ENCODE measurements around the gene FOXQ1. TPM values are rescaled to one million over a fixed set of nuclear protein-coding genes. Genes with fewer than 3 reads are reported as not detected.

The FOXQ1 gene
- total and polyA plus RNA-seq, 2 of the 13 experiments (the other 11 are each of a cell fraction or from before 2014, with no cell fraction given): 35.2 to 39.8 TPM

DNA sequence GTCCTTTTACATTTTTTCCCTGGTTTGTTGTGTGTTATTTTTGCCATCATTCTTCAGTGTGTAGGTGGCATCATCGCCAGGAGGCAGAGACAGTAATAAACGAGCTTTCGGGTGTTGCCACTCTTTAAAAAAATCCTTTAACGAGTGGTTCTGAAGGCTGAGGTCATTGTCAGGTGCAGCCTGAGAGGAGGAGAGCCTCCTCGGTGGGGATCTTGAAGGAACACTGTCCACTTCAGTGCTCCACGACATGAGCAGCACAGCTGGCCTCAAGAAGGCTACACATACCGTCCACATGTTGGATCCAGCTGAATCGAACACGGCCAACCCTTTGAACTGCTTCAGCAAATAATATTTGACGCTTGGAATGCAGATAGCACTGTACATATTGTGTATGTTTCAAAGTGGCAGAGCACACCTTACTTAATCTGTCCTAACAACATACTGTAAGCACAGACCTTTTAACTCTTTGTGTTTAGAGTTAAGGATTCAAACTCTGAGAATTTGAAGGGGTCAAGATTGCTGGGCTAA, 48.0 kb upstream of the FOXQ1 start (continued):
- TF ChIP-seq ZNF441 (CRISPR knock-in tag; IDR thresholded peaks at IDR 0.05; ENCODE audit: borderline replicate concordance) (no peak), ZNF724P (CRISPR knock-in tag; IDR thresholded peaks at IDR 0.05; ENCODE audit: borderline replicate concordance) (no peak), MZF1 (CRISPR knock-in tag; IDR thresholded peaks at IDR 0.05; ENCODE audit: borderline replicate concordance) (no peak), CCDC6 (CRISPR knock-in tag; IDR thresholded peaks at IDR 0.05) (peak; percentile 93), TP53 (CRISPR knock-in tag; conservative IDR thresholded peaks at IDR 0.05) (0 out of 2 replicates have a peak, but pooled peaks have one; percentile 0), KDM4B (CRISPR knock-in tag; IDR thresholded peaks at IDR 0.05) (peak; percentile 88), ZNF367 (CRISPR knock-in tag; IDR thresholded peaks at IDR 0.05; ENCODE audit: borderline replicate concordance) (no peak; the same call in 1 of the 2 replicates), NR2F6 (IDR thresholded peaks at IDR 0.05) (peak; percentile 80), NR2F6 (CRISPR knock-in tag; IDR thresholded peaks at IDR 0.05) (peak; percentile 85), WIZ (CRISPR knock-in tag; IDR thresholded peaks at IDR 0.05) (no peak), KDM2A (CRISPR knock-in tag; IDR thresholded peaks at IDR 0.05; ENCODE audit: borderline replicate concordance, low read depth) (0 out of 2 replicates have a peak, but pooled peaks have one; percentile 30), SUZ12 (IDR thresholded peaks at IDR 0.05; ENCODE audit: low read depth, low read length) (no peak), FOXO1 (CRISPR knock-in tag; IDR thresholded peaks at IDR 0.05) (peak; percentile 96)
- TF ChIP-seq, protein P1, sequence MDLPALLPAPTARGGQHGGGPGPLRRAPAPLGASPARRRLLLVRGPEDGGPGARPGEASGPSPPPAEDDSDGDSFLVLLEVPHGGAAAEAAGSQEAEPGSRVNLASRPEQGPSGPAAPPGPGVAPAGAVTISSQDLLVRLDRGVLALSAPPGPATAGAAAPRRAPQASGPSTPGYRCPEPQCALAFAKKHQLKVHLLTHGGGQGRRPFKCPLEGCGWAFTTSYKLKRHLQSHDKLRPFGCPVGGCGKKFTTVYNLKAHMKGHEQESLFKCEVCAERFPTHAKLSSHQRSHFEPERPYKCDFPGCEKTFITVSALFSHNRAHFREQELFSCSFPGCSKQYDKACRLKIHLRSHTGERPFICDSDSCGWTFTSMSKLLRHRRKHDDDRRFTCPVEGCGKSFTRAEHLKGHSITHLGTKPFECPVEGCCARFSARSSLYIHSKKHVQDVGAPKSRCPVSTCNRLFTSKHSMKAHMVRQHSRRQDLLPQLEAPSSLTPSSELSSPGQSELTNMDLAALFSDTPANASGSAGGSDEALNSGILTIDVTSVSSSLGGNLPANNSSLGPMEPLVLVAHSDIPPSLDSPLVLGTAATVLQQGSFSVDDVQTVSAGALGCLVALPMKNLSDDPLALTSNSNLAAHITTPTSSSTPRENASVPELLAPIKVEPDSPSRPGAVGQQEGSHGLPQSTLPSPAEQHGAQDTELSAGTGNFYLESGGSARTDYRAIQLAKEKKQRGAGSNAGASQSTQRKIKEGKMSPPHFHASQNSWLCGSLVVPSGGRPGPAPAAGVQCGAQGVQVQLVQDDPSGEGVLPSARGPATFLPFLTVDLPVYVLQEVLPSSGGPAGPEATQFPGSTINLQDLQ (CRISPR knock-in tag; IDR thresholded peaks at IDR 0.05): peak; percentile 56
- TF ChIP-seq, protein P2, sequence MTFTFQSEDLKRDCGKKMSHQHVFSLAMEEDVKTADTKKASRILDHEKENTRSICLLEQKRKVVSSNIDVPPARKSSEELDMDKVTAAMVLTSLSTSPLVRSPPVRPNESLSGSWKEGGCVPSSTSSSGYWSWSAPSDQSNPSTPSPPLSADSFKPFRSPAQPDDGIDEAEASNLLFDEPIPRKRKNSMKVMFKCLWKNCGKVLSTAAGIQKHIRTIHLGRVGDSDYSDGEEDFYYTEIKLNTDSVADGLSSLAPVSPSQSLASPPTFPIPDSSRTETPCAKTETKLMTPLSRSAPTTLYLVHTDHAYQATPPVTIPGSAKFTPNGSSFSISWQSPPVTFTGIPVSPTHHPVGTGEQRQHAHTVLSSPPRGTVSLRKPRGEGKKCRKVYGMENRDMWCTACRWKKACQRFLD (CRISPR knock-in tag; IDR thresholded peaks at IDR 0.05; ENCODE audit: borderline replicate concordance): no peak
- TF ChIP-seq, protein P3, sequence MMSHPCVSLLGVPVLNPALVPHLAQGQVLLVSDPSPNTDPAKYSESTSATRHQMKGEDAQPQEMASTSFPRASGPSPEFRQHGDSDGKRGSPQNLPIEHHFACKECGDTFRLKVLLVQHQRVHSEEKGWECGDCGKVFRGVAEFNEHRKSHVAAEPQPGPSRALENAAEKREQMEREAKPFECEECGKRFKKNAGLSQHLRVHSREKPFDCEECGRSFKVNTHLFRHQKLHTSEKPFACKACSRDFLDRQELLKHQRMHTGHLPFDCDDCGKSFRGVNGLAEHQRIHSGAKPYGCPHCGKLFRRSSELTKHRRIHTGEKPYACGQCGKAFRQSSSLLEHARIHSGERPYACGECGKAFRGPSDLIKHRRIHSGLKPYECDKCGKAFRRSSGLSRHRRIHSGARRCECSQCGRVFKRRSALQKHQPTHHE (CRISPR knock-in tag; IDR thresholded peaks at IDR 0.05; ENCODE audit: borderline replicate concordance): no peak
- TF ChIP-seq, protein P4, sequence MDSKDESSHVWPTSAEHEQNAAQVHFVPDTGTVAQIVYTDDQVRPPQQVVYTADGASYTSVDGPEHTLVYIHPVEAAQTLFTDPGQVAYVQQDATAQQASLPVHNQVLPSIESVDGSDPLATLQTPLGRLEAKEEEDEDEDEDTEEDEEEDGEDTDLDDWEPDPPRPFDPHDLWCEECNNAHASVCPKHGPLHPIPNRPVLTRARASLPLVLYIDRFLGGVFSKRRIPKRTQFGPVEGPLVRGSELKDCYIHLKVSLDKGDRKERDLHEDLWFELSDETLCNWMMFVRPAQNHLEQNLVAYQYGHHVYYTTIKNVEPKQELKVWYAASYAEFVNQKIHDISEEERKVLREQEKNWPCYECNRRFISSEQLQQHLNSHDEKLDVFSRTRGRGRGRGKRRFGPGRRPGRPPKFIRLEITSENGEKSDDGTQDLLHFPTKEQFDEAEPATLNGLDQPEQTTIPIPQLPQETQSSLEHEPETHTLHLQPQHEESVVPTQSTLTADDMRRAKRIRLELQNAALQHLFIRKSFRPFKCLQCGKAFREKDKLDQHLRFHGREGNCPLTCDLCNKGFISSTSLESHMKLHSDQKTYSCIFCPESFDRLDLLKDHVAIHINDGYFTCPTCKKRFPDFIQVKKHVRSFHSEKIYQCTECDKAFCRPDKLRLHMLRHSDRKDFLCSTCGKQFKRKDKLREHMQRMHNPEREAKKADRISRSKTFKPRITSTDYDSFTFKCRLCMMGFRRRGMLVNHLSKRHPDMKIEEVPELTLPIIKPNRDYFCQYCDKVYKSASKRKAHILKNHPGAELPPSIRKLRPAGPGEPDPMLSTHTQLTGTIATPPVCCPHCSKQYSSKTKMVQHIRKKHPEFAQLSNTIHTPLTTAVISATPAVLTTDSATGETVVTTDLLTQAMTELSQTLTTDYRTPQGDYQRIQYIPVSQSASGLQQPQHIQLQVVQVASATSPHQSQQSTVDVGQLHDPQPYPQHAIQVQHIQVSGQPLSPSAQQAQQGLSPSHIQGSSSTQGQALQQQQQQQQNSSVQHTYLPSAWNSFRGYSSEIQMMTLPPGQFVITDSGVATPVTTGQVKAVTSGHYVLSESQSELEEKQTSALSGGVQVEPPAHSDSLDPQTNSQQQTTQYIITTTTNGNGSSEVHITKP (CRISPR knock-in tag; IDR thresholded peaks at IDR 0.05; ENCODE audit: low read depth): no peak
- TF ChIP-seq, protein P5, sequence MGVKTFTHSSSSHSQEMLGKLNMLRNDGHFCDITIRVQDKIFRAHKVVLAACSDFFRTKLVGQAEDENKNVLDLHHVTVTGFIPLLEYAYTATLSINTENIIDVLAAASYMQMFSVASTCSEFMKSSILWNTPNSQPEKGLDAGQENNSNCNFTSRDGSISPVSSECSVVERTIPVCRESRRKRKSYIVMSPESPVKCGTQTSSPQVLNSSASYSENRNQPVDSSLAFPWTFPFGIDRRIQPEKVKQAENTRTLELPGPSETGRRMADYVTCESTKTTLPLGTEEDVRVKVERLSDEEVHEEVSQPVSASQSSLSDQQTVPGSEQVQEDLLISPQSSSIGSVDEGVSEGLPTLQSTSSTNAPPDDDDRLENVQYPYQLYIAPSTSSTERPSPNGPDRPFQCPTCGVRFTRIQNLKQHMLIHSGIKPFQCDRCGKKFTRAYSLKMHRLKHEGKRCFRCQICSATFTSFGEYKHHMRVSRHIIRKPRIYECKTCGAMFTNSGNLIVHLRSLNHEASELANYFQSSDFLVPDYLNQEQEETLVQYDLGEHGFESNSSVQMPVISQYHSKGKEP (CRISPR knock-in tag; IDR thresholded peaks at IDR 0.05): no peak
